IPS-18c (cell line): Measurements from ENCODE around the gene MED22.
"Not testable (repeated sequence)": the region's sequence is repeated elsewhere in the genome, so short reads cannot be mapped to it uniquely, and the experiment has no call there.

ENCODE experiments used
- H3K4me3 ChIP-seq: 2 replicates; pipeline ENCODE4 v1.7.0; 2013; ENCODE audit warnings: low read depth, mild to moderate bottlenecking, low read length, moderate library complexity; ENCODE audit not compliant: insufficient read depth
- H3K9me3 ChIP-seq: one replicate; pipeline ENCODE4 v1.6.1; 2013; ENCODE audit warnings: mild to moderate bottlenecking, low read length, moderate library complexity; ENCODE audit not compliant: control insufficient read depth, insufficient read depth

Gene MED22

DNA sequence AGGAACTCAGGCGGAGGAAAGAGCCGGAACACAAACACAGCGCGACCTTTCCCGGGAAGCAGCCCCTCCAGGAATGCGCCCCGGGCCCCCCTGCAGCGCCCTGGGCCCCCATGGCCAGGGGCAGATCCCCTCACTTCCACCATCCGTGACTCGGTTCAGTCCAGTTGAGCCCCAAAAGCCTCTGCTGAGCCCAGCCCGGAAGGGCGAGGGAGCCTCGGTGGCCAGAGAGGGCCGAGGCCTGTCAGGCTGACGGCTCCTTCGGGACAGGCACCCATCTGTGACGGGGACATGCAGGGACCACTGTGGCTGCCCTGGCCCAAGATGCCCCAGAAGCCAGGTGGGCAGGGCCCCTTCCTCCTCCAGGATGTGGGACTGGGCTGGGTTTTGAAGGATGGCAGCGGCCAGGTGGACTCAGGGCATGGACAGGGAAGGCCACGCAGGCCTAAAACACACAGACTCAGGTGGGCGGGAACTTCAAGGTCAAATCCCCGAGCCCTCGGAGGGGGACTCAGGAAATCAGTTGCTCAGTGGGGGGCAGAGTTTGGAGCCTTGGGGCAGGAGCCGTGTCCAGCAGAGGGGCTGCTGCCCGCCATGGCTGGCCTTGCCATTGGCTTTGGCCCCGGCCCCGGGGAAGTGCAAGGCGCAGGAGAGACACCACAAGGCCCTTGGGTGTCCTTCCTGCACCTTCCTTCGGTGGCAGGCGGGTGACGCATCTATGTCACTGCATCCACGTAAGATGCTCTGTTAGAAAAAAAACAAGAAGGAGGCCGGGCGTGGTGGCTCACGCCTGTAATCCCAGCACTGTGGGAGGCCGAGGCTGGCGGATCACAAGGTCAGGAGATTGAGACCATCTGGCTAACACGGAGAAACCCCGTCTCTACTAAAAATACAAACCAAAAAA, 43.2 kb downstream of the MED22 start:
- Histone ChIP-seq H3K9me3 (no peaks in the 10 kb centered on the region), H3K4me3 (no peak overlapping the region)

GRCh38 chr9:133304158-133304470, 43.8 kb downstream of the MED22 start:
- no peak overlapping the region for H3K4me3 ChIP-seq

DNA sequence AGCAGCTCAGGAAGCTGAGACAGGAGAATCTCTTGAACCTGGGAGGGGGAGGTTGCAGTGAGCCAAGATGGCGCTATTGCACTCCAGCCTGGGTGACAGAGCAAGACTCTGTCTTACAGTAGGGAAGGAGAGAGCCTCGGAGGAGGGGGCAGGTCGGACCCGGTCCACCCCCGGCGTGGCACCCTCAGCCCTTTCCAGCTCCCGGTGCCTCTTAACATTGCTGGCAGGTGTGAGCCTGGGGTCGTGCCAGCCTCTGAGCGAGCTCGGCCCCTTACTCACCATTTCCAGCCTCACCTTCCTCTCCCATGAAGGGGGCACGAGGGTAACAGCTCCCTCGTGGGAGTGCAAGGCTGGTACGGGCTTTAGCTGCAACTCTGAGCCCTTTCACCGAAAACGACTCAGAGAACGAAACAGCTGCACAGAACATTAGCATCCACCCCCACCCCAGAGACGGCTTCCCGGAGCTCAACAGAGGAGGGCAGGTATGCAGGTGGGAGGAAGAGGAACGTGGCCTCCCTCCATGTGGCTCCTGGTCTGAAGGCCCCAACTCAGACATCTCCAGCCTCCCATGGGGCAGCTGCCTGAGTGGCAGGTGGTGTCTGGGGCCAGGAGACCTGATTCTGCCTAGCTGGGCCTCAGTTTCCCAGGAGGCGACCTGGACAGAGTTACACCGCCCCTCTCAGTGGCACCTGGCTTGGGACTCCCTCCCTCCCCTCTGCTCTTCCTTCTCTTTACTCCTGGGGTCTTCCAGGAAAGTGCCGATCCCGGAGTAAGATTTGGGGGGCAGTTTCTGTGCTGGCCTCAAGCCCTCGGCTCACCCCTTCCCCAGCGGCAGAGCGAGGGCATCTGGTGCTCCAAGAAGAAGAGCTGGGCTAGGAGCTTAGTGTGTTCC, 44.4 kb downstream of the MED22 start:
- Histone ChIP-seq H3K9me3 (no peaks in the 10 kb centered on the region), H3K4me3 (no peak overlapping the region)

More at GRCh38 chr9:133304158-133304470, 43.8 kb downstream of the MED22 start:
- H3K9me3 ChIP-seq: no peaks in the 10 kb centered on the region

DNA sequence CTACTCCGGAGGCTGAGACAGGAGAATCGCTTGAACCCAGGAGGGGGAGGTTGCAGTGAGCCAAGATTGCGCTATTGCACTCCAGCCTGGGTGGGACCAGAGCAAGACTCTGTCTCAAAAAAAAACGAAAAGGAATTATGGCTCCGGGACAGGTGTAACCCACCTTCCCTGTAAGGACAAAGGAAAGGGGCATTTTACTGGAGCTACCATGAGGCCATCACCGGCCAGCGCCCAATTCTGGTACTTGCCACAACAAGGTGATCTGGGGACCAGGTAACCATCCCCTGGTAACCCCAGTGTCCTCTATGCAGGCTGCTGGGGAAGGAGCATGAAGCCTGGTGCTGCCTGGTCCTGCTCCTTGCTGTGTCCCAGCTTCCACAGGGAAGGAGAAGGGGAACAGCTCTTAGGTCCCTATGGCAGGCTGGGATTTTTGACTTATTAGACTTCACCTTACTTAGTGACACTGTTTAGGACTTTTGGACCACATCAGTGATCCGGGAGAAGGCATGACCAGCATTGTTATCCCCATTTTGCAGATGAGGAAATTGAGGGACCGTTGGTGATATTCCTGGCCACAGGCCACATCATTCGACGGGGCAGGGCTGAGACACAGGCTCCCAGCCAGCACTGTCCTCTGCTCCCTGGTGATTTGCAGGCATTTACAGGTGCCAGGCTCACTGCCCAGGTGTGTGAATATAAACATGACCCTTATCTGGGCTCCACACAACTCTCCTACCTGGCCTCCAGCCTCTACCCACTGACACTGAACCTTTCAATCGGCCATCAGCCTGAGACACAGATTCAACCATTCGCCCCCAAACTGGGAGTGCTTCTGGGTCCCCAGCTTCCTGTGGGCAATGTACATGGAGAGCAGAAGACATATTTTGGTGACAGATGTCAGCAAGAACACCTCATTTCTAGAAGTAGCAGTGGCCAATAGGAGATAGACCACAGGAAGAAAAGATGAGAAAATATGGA, 46.4 kb downstream of the MED22 start:
- no peak overlapping the region for H3K4me3 ChIP-seq

GRCh38 chr9:133299996-133300395, 47.9 kb downstream of the MED22 start:
- H3K9me3 ChIP-seq, H3K4me3 ChIP-seq: not testable (repeated sequence)

More for the DNA sequence above, 46.4 kb downstream of the MED22 start:
- no peaks in the 10 kb centered on the region for H3K9me3 ChIP-seq

DNA sequence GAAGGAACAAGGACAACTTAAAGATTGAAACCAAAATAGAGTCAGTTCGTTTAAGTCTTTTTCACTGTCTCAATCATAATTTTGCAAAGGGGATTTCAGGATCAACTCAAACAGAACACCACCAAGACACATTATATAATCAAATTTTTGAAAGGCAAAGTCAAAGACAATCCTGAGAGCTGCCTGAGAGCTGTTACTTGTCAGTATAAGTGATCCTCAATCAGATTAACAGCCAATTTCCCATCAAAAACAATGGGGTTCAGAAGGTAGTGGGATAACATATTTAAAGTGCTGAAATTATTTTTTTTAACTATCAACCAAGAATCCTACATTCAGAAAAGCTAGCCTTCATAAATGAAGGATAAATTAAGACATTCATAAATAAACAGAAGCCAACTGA, 53.7 kb downstream of the MED22 start:
- H3K9me3 ChIP-seq: peaks cover 6% of the 10 kb centered on the region
- H3K4me3 ChIP-seq: no peak overlapping the region

DNA sequence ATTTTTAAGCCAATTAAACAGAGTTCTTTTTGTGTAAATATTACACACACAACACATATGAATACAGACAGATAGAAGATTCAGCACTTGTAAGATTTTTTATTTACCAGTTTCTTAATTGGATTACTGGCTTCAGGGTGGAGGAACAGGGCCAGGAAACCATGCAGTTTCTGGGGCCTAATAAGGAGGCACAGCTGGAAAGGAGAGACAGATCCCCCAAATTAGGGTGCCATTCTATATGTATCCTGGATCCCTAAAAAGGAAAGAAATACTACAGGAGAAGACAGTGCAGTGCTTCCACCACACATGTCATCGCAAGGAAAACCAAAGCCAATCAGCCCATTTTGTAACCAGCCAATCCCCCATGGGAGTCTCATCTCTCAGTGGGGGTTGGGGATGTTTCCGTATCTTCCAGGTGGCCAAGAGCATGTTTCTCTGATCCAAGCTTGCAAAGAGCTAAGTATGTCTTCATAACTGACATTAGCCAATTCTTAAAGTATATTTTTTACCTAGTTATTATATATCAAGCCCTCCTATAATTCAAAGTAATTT, 57.1 kb downstream of the MED22 start:
- Histone ChIP-seq H3K9me3 (peaks cover 10% of the 10 kb centered on the region), H3K4me3 (no peak overlapping the region)
